Osteocyte (in vitro differentiated cells): ENCODE measurements around the gene HYOU1. TPM values are rescaled to one million over a fixed set of nuclear protein-coding genes. Genes with fewer than 3 reads are reported as not detected.

Source experiments
- DNase-seq: peaks from one replicate; pipeline ENCODE4 v3.0.0; 2021; ENCODE audit warnings: mixed read lengths; ENCODE audit not compliant: unreplicated experiment; ENCODE audit errors: extremely low spot score
- H3K27ac Mint-ChIP-seq: one replicate; pipeline ENCODE4 v1.8.0; 2021; ENCODE audit warnings: mild to moderate bottlenecking, mixed read lengths; ENCODE audit not compliant: unreplicated experiment
- H3K27me3 Mint-ChIP-seq: one replicate; pipeline ENCODE4 v1.8.0; 2021; ENCODE audit warnings: mixed read lengths; ENCODE audit not compliant: unreplicated experiment
- H3K36me3 Mint-ChIP-seq: one replicate; pipeline ENCODE4 v1.8.0; 2021; ENCODE audit warnings: mixed read lengths; ENCODE audit not compliant: unreplicated experiment
- H3K4me1 Mint-ChIP-seq: one replicate; pipeline ENCODE4 v1.8.0; 2021; ENCODE audit warnings: mixed read lengths; ENCODE audit not compliant: unreplicated experiment
- H3K4me3 Mint-ChIP-seq: one replicate; pipeline ENCODE4 v1.8.0; 2021; ENCODE audit warnings: mild to moderate bottlenecking, moderate library complexity, mixed read lengths; ENCODE audit not compliant: unreplicated experiment
- H3K9me3 Mint-ChIP-seq: one replicate; pipeline ENCODE4 v1.8.0; 2021; ENCODE audit warnings: mixed read lengths; ENCODE audit not compliant: unreplicated experiment
- CTCF ChIP-seq: fragments of 200-600 bp; sonication (generic); IDR thresholded peaks from 2 replicates; pipeline ENCODE4 v1.5.0; 2021; ENCODE audit warnings: antibody characterized with exemption, mild to moderate bottlenecking, moderate library complexity
- total RNA-seq: library from RNA; stranded (reverse); gene quantifications from 2 replicates; pipeline ENCODE4 v1.2.1, GENCODE V29; 2021

The HYOU1 gene
- total RNA-seq, 1 donor from 2014 or later = 168 TPM

- Mint-ChIP-seq H3K4me1 (peaks cover 18% of the 10 kb centered on the region), H3K27me3 (no peaks in the 10 kb centered on the region), H3K9me3 (no peaks in the 10 kb centered on the region), H3K36me3 (peaks cover 7% of the 10 kb centered on the region), H3K27ac (no peak overlapping the region), H3K4me3 (peak overlapping the region; percentile 79)
- TF ChIP-seq CTCF = no peak
- no peak for DNase-seq
Measured at GRCh38 chr11:119028346-119029068, 28.5 kb downstream of the HYOU1 start.

GRCh38 chr11:119027561-119028345, 29.3 kb downstream of the HYOU1 start:
- TF ChIP-seq CTCF = no peak
- Mint-ChIP-seq H3K27ac (no peak overlapping the region), H3K36me3 (peaks cover 12% of the 10 kb centered on the region), H3K4me1 (peaks cover 19% of the 10 kb centered on the region), H3K9me3 (no peaks in the 10 kb centered on the region), H3K4me3 (no peak overlapping the region), H3K27me3 (no peaks in the 10 kb centered on the region)
- no peak for DNase-seq

- no peak overlapping the region for H3K4me3 Mint-ChIP-seq
- peaks cover 13% of the 10 kb centered on the region for H3K36me3 Mint-ChIP-seq
- no peaks in the 10 kb centered on the region for H3K9me3 Mint-ChIP-seq
- TF ChIP-seq CTCF = no peak
- H3K27ac Mint-ChIP-seq = no peak overlapping the region
- no peak for DNase-seq
- peaks cover 19% of the 10 kb centered on the region for H3K4me1 Mint-ChIP-seq
- no peaks in the 10 kb centered on the region for H3K27me3 Mint-ChIP-seq
Measured at GRCh38 chr11:119026970-119027369, 30.0 kb downstream of the HYOU1 start.

- no peak overlapping the region for H3K4me3 Mint-ChIP-seq
Measured at GRCh38 chr11:119025978-119026766, 30.8 kb downstream of the HYOU1 start.

More at GRCh38 chr11:119025978-119026766, 30.8 kb downstream of the HYOU1 start:
- Mint-ChIP-seq H3K27me3 (no peaks in the 10 kb centered on the region), H3K4me1 (peaks cover 22% of the 10 kb centered on the region), H3K9me3 (no peaks in the 10 kb centered on the region), H3K27ac (no peak overlapping the region), H3K36me3 (peaks cover 18% of the 10 kb centered on the region)
- no peak for DNase-seq
- TF ChIP-seq CTCF = no peak
